GM23248 (cell line): ENCODE measurements around the gene RTF1.

Source experiments
- EZH2 ChIP-seq: fragments of 200-600 bp; sonication (generic); IDR thresholded peaks from 2 replicates; pipeline ENCODE4 v1.6.1; 2018; ENCODE audit warnings: antibody characterized with exemption, mild to moderate bottlenecking; ENCODE audit not compliant: insufficient read depth, poor library complexity, severe bottlenecking
- EZH2phosphoT487 ChIP-seq: fragments of 200-600 bp; sonication (generic); IDR thresholded peaks from 2 replicates; pipeline ENCODE4 v1.6.1; 2018; ENCODE audit warnings: antibody characterized with exemption, moderate library complexity, mild to moderate bottlenecking, low read depth; ENCODE audit not compliant: insufficient read depth

DNA sequence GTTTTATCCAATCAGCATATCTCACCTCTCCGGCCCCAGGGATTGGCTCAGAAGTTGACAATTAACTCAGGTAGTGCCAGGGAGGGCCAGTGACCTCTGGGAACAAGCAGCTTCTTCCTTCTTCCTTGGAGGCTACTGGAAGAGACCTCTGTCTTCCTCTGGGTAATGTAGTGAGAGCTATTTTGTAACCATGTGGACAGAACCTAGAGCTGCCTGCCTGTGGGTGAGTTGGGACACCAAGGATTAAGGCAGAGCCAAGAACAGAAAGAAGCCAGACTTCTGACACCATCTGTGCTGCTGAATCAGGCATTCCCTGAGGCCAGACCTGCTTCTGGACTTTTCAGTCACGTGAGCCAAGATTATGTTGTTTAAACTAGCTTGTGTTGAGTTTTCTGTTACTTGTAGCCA, 8.7 kb upstream of the RTF1 start:
- no peak for TF ChIP-seq EZH2
- TF ChIP-seq EZH2phosphoT487, result no peak
